ENCODE measurements around the gene GNS. TPM values are rescaled to one million over a fixed set of nuclear protein-coding genes. Genes with fewer than 3 reads are reported as not detected.

GNS gene
- total RNA-seq, 2 donors from 2014 or later, result 107 to 125 TPM

- Histone ChIP-seq H3K27me3 (replicated peaks; ENCODE audit: insufficient read depth) (no peaks in the 10 kb centered on the region), H3K4me1 (ENCODE audit: control insufficient read depth in 1 of 2, low read depth in 2 of 2) (peaks cover 76 to 96% of the 10 kb centered on the region in 2 donors), H3K27ac (peak overlapping the region; percentile 78 to 92), H3K36me3 (no peaks in the 10 kb centered on the region), H3K9me3 (no peaks in the 10 kb centered on the region), H3K4me3 (peak overlapping the region; percentile 8)
- no peak for TF ChIP-seq CTCF (IDR thresholded peaks at IDR 0.05)
- ATAC-seq (ENCODE audit: insufficient number of reproducible peaks, low FRiP score, low read depth), result no peak
- no peak for DNase-seq (ENCODE audit: low spot score)
These were observed 85.6 kb downstream of the GNS start for GRCh38 chr12:64673490-64674169.

- H3K27ac ChIP-seq, result peak overlapping the region; percentile 78 to 92
- H3K4me1 ChIP-seq (ENCODE audit: control insufficient read depth in 1 of 2, low read depth in 2 of 2), result peaks cover 75 to 96% of the 10 kb centered on the region in 2 donors
These were observed 86.2 kb downstream of the GNS start for GRCh38 chr12:64672925-64673409.

GRCh38 chr12:64671681-64672080, 87.5 kb downstream of the GNS start:
- no peak for DNase-seq (ENCODE audit: low spot score)
- no peaks in the 10 kb centered on the region for H3K9me3 ChIP-seq
- peak overlapping the region; percentile 78 to 92 for H3K27ac ChIP-seq
- H3K36me3 ChIP-seq, result no peaks in the 10 kb centered on the region
- peaks cover 64 to 96% of the 10 kb centered on the region in 2 donors for H3K4me1 ChIP-seq (ENCODE audit: control insufficient read depth in 1 of 2, low read depth in 2 of 2)
- H3K27me3 ChIP-seq (replicated peaks; ENCODE audit: insufficient read depth), result no peaks in the 10 kb centered on the region
- peak overlapping the region; percentile 26 for H3K4me3 ChIP-seq
- TF ChIP-seq CTCF (IDR thresholded peaks at IDR 0.05), result no peak
- no peak for ATAC-seq (ENCODE audit: insufficient number of reproducible peaks, low FRiP score, low read depth)

More at GRCh38 chr12:64672925-64673409, 86.2 kb downstream of the GNS start:
- TF ChIP-seq CTCF (IDR thresholded peaks at IDR 0.05), result no peak
- Histone ChIP-seq H3K27me3 (replicated peaks; ENCODE audit: insufficient read depth) (no peaks in the 10 kb centered on the region), H3K36me3 (no peaks in the 10 kb centered on the region), H3K4me3 (peak overlapping the region; percentile 8), H3K9me3 (no peaks in the 10 kb centered on the region)
- ATAC-seq (ENCODE audit: insufficient number of reproducible peaks, low FRiP score, low read depth) (no peak), DNase-seq (ENCODE audit: low spot score) (no peak)

- no peak for TF ChIP-seq CTCF (IDR thresholded peaks at IDR 0.05)
- no peak for DNase-seq (ENCODE audit: low spot score)
- Histone ChIP-seq H3K27me3 (replicated peaks; ENCODE audit: insufficient read depth) (no peaks in the 10 kb centered on the region), H3K4me3 (peak overlapping the region; percentile 26), H3K4me1 (ENCODE audit: control insufficient read depth in 1 of 2, low read depth in 2 of 2) (peaks cover 66 to 96% of the 10 kb centered on the region in 2 donors), H3K36me3 (no peaks in the 10 kb centered on the region), H3K27ac (peak overlapping the region; percentile 78 to 92), H3K9me3 (no peaks in the 10 kb centered on the region)
- ATAC-seq (ENCODE audit: insufficient number of reproducible peaks, low FRiP score, low read depth), result peak; percentile 45
These were observed 88.1 kb downstream of the GNS start for GRCh38 chr12:64670919-64671639.

GRCh38 chr12:64670019-64670418, 89.2 kb downstream of the GNS start:
- H3K27me3 ChIP-seq (replicated peaks; ENCODE audit: insufficient read depth), result no peaks in the 10 kb centered on the region
- no peaks in the 10 kb centered on the region for H3K36me3 ChIP-seq
- ATAC-seq (ENCODE audit: insufficient number of reproducible peaks, low FRiP score, low read depth) (no peak), DNase-seq (ENCODE audit: low spot score) (no peak)
- no peaks in the 10 kb centered on the region for H3K9me3 ChIP-seq
- peaks cover 65 to 96% of the 10 kb centered on the region in 2 donors for H3K4me1 ChIP-seq (ENCODE audit: control insufficient read depth in 1 of 2, low read depth in 2 of 2)
- H3K4me3 ChIP-seq, result peak overlapping the region; percentile 54
- peak overlapping the region; percentile 78 to 92 for H3K27ac ChIP-seq
- TF ChIP-seq CTCF (IDR thresholded peaks at IDR 0.05), result no peak

Data from thoracic aorta (tissue), 2 donors.